ENCODE measurements around the gene FOXL3.

Gene FOXL3

GRCh38 chr7:338295-339061 is 48.5 kb downstream of the FOXL3 start:
- DNase-seq (ENCODE audit: low spot score), result no peak

DNA sequence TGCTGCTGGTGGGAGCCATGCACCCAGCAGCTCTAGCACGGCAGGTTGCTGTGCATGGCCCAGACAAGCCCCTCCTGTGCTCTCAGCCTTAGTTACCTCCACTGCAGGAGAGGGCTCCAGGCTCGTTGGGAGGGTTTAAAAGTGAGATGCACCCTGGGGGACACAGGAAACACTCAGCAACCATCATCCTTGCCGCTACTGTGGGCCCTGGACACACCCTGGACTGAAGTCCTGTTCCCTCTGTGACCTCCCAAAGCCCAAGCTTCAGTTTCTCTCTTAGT is 49.0 kb downstream of the FOXL3 start:
- no peak for DNase-seq (ENCODE audit: low spot score)

DNA sequence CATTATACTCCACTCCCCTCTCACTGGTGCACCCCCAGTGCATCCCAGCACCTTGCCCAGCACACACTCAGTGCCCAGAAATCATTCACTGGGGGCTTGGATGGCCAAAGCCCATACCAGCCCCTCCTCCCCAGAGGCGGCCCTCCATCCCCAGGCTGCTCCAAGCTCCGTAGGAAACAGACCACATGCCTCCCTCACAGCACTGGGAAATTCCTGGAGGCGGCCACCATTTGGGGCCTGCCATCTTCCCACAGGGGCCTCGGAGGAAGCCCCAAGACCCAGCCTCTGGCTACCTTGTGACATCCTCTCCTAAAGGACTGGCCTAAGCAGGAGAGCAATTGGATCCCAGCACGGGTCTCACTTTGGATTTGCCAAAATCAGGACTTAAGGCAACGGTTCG is 49.7 kb downstream of the FOXL3 start:
- no peak for DNase-seq (ENCODE audit: low spot score)

- DNase-seq (ENCODE audit: low spot score), result no peak
These were observed 50.4 kb downstream of the FOXL3 start for GRCh38 chr7:340200-340937.
